GM10248 (cell line): Measurements from ENCODE around the gene SESTD1.

Source experiments
- CTCF ChIA-PET: fragments of 300-600 bp; sonication (Branson Sonifier 250); formaldehyde crosslinking; extraction: SDS; loops from one replicate; lab custom pipeline; 2021; ENCODE audit warnings: antibody characterized with exemption; lab: Yijun Ruan, JAX
- POLR2A ChIA-PET: fragments of 350-650 bp; sonication (Branson Sonifier 250); formaldehyde crosslinking; extraction: SDS; loops from one replicate; lab custom pipeline; 2020; ENCODE audit warnings: antibody characterized with exemption; lab: Yijun Ruan, JAX
- DNase-seq: peaks from one replicate; pipeline ENCODE4 v3.0.0; 2012; ENCODE audit errors: extremely low spot score
- TF ChIP-seq, protein P1 (sequence below): IDR thresholded peaks from 2 replicates; pipeline ENCODE4 v1.5.1; 2012; ENCODE audit warnings: mild to moderate bottlenecking, low read depth; ENCODE audit errors: extremely low read depth, missing control alignments, control extremely low read depth

The SESTD1 gene

DNA sequence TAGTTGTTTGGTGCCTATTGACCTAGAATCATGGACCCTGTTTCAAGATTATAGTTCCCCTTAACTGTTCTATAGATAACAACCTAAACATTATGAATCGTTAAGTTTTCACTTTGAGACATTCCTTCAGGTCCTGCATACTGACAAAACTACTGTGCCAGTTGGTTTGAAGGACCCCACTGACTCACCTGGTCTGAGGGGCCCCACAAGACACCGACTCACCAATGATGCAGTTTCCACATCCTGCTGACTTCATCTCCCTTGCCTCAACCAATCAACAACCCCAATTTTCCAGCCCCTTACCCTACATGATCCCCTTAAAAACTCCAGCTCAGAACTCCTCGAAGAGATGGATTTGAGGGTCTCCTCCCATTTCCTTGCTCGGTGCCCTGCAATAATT, 125.1 kb downstream of the SESTD1 start:
- TF ChIP-seq, protein P1, sequence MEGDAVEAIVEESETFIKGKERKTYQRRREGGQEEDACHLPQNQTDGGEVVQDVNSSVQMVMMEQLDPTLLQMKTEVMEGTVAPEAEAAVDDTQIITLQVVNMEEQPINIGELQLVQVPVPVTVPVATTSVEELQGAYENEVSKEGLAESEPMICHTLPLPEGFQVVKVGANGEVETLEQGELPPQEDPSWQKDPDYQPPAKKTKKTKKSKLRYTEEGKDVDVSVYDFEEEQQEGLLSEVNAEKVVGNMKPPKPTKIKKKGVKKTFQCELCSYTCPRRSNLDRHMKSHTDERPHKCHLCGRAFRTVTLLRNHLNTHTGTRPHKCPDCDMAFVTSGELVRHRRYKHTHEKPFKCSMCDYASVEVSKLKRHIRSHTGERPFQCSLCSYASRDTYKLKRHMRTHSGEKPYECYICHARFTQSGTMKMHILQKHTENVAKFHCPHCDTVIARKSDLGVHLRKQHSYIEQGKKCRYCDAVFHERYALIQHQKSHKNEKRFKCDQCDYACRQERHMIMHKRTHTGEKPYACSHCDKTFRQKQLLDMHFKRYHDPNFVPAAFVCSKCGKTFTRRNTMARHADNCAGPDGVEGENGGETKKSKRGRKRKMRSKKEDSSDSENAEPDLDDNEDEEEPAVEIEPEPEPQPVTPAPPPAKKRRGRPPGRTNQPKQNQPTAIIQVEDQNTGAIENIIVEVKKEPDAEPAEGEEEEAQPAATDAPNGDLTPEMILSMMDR = no peak
- DNase-seq = no peak
- CTCF ChIA-PET = interaction anchor here (0.6 kb wide), 1 partner anchor 10 kb away, joined by 3 read pairs; no protein-coding TSS in a partner anchor
- POLR2A ChIA-PET = no interaction called here

DNA sequence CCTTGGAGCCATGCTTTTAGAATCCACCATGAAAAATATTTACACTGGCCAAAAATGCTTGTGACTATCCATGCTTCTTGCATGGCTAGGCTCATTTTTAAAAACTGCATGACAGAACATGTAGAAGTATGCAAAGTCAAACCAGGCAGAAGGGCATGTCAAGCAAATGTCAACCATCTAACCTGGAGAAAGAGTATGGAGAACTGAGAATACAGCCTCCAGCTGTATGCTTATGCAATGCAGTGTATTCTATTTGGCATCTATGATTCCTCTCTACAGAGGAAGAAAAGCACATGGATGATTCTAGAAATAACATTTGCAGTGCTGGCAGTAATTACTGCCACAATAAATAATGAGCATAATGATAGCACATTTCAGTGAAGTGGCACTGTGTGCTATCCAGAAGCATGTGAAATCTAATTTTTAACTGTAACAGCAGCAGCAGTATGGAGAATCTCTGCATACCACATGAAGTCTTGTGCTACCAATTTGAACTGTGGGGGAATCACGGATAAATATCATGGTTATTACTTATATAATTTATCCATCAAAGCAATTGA, 127.4 kb downstream of the SESTD1 start:
- no peak for DNase-seq
- TF ChIP-seq, protein P1 = no peak
- CTCF ChIA-PET = interaction anchor here (1.6 kb wide), 1 partner anchor 246 kb away, joined by 5 read pairs; no protein-coding TSS in a partner anchor
- POLR2A ChIA-PET = no interaction called here

- no peak for DNase-seq
- ChIA-PET POLR2A (no interaction called here), CTCF (interaction anchor here (1.0 to 1.4 kb wide), 3 partner anchors 112 to 337 kb away, joined by 3 read pairs; no protein-coding TSS in a partner anchor)
- TF ChIP-seq, protein P1 = no peak
Observed at GRCh38 chr2:179133016-179133415, 131.6 kb downstream of the SESTD1 start.

DNA sequence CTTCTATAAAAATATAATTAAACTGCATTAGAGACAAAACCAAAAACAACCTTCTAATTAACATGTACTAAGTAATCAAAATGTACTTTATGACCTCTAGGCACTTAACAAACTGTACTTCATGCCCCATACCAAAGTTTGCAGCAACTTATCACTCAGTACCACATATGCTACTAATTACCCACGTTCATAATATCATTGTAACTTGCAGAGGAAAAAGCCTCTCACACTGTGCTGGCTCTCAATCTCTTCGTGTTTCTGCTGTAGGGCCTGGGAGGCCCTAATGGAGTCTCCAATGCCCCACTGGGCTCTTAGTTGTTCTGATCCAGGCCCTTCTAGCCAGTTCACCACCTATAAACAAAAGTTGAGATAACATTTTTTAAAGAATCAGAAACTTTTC, 132.6 kb downstream of the SESTD1 start:
- TF ChIP-seq, protein P1 = no peak
- ChIA-PET POLR2A (no interaction called here), CTCF (interaction anchor here (1.3 to 1.4 kb wide), 2 partner anchors 20 to 336 kb away, joined by 3 read pairs; no protein-coding TSS in a partner anchor)
- DNase-seq = no peak

DNA sequence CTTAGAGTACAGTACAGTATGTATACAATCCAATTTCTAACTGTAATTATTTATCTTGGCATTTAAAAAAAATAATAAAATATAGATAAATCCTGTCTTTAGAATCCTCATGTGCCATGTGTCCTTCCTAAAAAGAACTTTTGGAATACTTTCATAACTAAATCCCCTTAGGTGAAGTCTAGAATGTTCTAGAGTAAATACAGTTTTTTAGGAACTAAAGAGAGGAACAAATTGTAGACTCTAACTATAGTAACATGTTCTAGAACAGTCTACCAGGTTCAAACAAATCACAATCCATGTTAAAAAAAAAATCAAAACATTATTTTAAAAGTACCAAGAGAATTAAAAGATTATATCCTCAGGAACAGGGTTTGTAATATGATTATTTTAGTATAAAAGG, 134.1 kb downstream of the SESTD1 start:
- DNase-seq = no peak
- ChIA-PET POLR2A (no interaction called here), CTCF (interaction anchor here (0.7 to 2.6 kb wide), 24 partner anchors 8 to 380 kb away, joined by 3 to 25 read pairs (median 7); partner anchors contain the start of gene CCDC141)
- TF ChIP-seq, protein P1 = no peak

DNA sequence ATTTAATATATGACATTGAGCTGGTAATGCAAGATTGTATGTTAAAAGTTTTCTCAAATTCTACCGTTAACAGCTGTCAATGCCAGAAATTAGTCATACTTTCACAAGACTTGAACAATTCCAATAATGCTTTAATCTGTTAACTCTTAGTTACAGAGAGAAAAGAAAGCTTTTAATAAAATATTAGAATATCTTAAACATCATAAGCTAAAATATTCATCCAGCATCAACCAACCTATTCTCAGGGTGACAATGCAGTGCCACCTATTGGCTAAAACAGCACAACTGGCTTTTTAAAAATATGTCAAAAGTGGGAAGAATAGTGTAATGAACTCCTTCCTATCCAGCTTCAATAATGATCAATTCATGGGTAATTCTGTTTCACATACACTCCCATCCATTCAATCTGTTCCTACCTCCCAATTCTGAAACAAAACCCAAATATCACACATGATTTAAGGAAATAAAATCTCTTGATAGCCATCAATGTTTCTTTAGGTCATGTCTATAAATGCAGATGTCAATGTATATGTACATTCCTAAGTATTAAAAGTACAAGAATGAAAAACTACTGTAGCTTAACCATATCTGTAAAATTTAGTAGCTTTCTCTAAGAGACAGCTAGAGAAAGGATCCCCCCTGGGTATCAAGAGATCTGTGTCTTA, 134.9 kb downstream of the SESTD1 start:
- ChIA-PET POLR2A (no interaction called here), CTCF (interaction anchor here (0.7 to 2.6 kb wide), 40 partner anchors 8 to 681 kb away, joined by 3 to 25 read pairs (median 4); partner anchors contain the start of gene CCDC141)
- TF ChIP-seq, protein P1 = peak; percentile 58
- DNase-seq = peak; percentile 24
